PC-3 (cell line): ENCODE measurements around the gene POU2F1. TPM values are rescaled to one million over a fixed set of nuclear protein-coding genes. Genes with fewer than 3 reads are reported as not detected.

Experiments used
- ATAC-seq: fragments of 200-7000 bp; cut with Tn5 transposase; 2 replicates; pipeline ENCODE4 v1.9.1; 2020; ENCODE audit warnings: mild to moderate bottlenecking, moderate library complexity
- BruUV-seq: library from RNA; stranded (reverse); fragments of 400-500 nt; replicated peaks from 2 replicates; lab custom pipeline; 2021; lab: Mats Ljungman, UMichigan
- CTCF ChIA-PET: fragments of 300-600 bp; sonication (Branson Sonifier 250); formaldehyde crosslinking; loops from one replicate; lab custom pipeline; 2022; ENCODE audit warnings: antibody characterized with exemption; lab: Charles Lee
- POLR2A ChIA-PET: fragments of 300-600 bp; sonication (Branson Sonifier 250); formaldehyde crosslinking; loops from one replicate; lab custom pipeline; 2022; ENCODE audit warnings: antibody characterized with exemption; ENCODE audit not compliant: unreplicated experiment; lab: Charles Lee
- DNase-seq: peaks from one replicate; pipeline ENCODE4 v3.0.0-alpha.2; 2015
- H2AFZ ChIP-seq: fragments of 300-600 bp; sonication (generic); 2 replicates; pipeline ENCODE4 v1.6.0; 2016; ENCODE audit warnings: antibody characterized with exemption, low read length
- H3F3A ChIP-seq: fragments of 300-600 bp; sonication (generic); one replicate; pipeline ENCODE4 v1.6.0; 2017; ENCODE audit warnings: antibody characterized with exemption, low read length, control low read depth, mild to moderate bottlenecking; ENCODE audit not compliant: unreplicated experiment
- H3K27ac ChIP-seq: fragments of 300-600 bp; sonication (generic); 2 replicates; pipeline ENCODE4 v1.5.1; 2016; ENCODE audit warnings: mild to moderate bottlenecking, low read length
- H3K27me3 ChIP-seq: fragments of 300-600 bp; sonication (generic); 2 replicates; pipeline ENCODE4 v1.6.1; 2016; ENCODE audit warnings: low read length, mixed read lengths
- H3K36me3 ChIP-seq: fragments of 300-600 bp; sonication (generic); 2 replicates; pipeline ENCODE4 v1.6.1; 2016; ENCODE audit warnings: low read depth, mixed run types, low read length, mixed read lengths
- H3K4me1 ChIP-seq: fragments of 300-600 bp; sonication (generic); 2 replicates; pipeline ENCODE4 v1.5.1; 2016; ENCODE audit warnings: low read length; ENCODE audit not compliant: insufficient read depth
- H3K4me2 ChIP-seq: fragments of 300-600 bp; sonication (generic); 2 replicates; pipeline ENCODE4 v1.6.0; 2016; ENCODE audit warnings: low read length
- H3K4me3 ChIP-seq: fragments of 300-600 bp; sonication (generic); 2 replicates; pipeline ENCODE4 v1.5.1; 2016; ENCODE audit warnings: mild to moderate bottlenecking, low read length, mixed read lengths
- H3K79me2 ChIP-seq: fragments of 300-600 bp; sonication (generic); 2 replicates; pipeline ENCODE4 v1.6.1; 2017; ENCODE audit warnings: low read length, mixed read lengths
- H3K9ac ChIP-seq: fragments of 300-600 bp; sonication (generic); 2 replicates; pipeline ENCODE4 v1.6.0; 2016; ENCODE audit warnings: mild to moderate bottlenecking, low read length
- H3K9me2 ChIP-seq: fragments of 300-600 bp; sonication (generic); replicated peaks from 2 replicates; pipeline ENCODE4 v1.6.1; 2016; ENCODE audit warnings: mixed run types, low read length, mixed read lengths
- H3K9me3 ChIP-seq: fragments of 300-600 bp; sonication (generic); 2 replicates; pipeline ENCODE4 v1.6.1; 2016; ENCODE audit warnings: low read length, mixed read lengths
- H4K20me1 ChIP-seq: fragments of 300-600 bp; sonication (generic); 2 replicates; pipeline ENCODE4 v1.6.1; 2016; ENCODE audit warnings: low read length, mixed read lengths
- CTCF ChIP-seq: fragments of 300-600 bp; sonication (generic); conservative IDR thresholded peaks from 2 replicates; pipeline ENCODE4 v1.5.1; 2017; ENCODE audit warnings: antibody characterized with exemption, low read depth, mild to moderate bottlenecking, low read length
- EZH2 ChIP-seq: fragments of 300-600 bp; sonication (generic); IDR thresholded peaks from one replicate; pipeline ENCODE4 v1.6.1; 2017; ENCODE audit warnings: antibody characterized with exemption, mild to moderate bottlenecking, low read length; ENCODE audit not compliant: unreplicated experiment
- EZH2phosphoT487 ChIP-seq: fragments of 300-600 bp; sonication (generic); IDR thresholded peaks from 2 replicates; pipeline ENCODE4 v1.6.1; 2018; ENCODE audit warnings: mild to moderate bottlenecking, antibody characterized with exemption, low read length, borderline replicate concordance
- intact Hi-C: fragments of 100-400 bp; cut with micrococcal nuclease; formaldehyde crosslinking; loops from 2 replicates; pipeline ENCODE4 v1.9.0; 2023
- total RNA-seq: library from RNA; depleted of rRNA; stranded (reverse); fragments of >200 nt; gene quantifications from 2 replicates; pipeline ENCODE4 v1.2.3, GENCODE V29; 2014

The POU2F1 gene
- total RNA-seq, 1 experiment from 2014 or later = 8.7 TPM

- TF ChIP-seq EZH2 (no peak), CTCF (no peak), EZH2phosphoT487 (no peak)
- no peak overlapping the region for H3K27ac ChIP-seq
- H3K27me3 ChIP-seq = no peaks in the 10 kb centered on the region
- H4K20me1 ChIP-seq = no peaks in the 10 kb centered on the region
- POLR2A ChIA-PET = no interaction called here
- no peaks in the 10 kb centered on the region for H3K36me3 ChIP-seq
- H3K4me2 ChIP-seq = no peak overlapping the region
- H3K9me2 ChIP-seq = no peaks in the 10 kb centered on the region
- no peak overlapping the region for H2AFZ ChIP-seq
- CTCF ChIA-PET = no interaction called here
- peaks cover 71% of the 10 kb centered on the region for H3K79me2 ChIP-seq
- H3K4me3 ChIP-seq = no peak overlapping the region
- no peaks in the 10 kb centered on the region for H3K4me1 ChIP-seq
- no peaks in the 10 kb centered on the region for H3F3A ChIP-seq
- no peak overlapping the region for H3K9ac ChIP-seq
- ATAC-seq (peak; percentile 37; the same call in 1 of the 2 replicates), DNase-seq (peak; percentile 41)
- BruUV-seq = no TSS peak
- intact Hi-C loops = no loop called here
- no peaks in the 10 kb centered on the region for H3K9me3 ChIP-seq
Measured at GRCh38 chr1:167249702-167250101, 29.0 kb downstream of the POU2F1 start.

- no peak overlapping the region for H3K9ac ChIP-seq
- ATAC-seq (no peak), DNase-seq (no peak)
- H3K9me2 ChIP-seq = no peaks in the 10 kb centered on the region
- no TSS peak for BruUV-seq
- intact Hi-C loops = no loop called here
- no peak overlapping the region for H3K27ac ChIP-seq
- H3K27me3 ChIP-seq = no peaks in the 10 kb centered on the region
- CTCF ChIA-PET = interaction anchor here (0.5 kb wide), 1 partner anchor 30 kb away, joined by 6 read pairs; the partner anchor contains the start of gene POU2F1
- H3K4me1 ChIP-seq = no peaks in the 10 kb centered on the region
- H3K4me2 ChIP-seq = no peak overlapping the region
- POLR2A ChIA-PET = no interaction called here
- H2AFZ ChIP-seq = no peak overlapping the region
- peaks cover 77% of the 10 kb centered on the region for H3K79me2 ChIP-seq
- no peaks in the 10 kb centered on the region for H3F3A ChIP-seq
- H3K36me3 ChIP-seq = no peaks in the 10 kb centered on the region
- no peaks in the 10 kb centered on the region for H3K9me3 ChIP-seq
- H4K20me1 ChIP-seq = peaks cover 3% of the 10 kb centered on the region; the same call in 1 of the 2 replicates
- no peak overlapping the region for H3K4me3 ChIP-seq
- TF ChIP-seq CTCF (no peak), EZH2 (no peak), EZH2phosphoT487 (no peak)
Measured at GRCh38 chr1:167250482-167250881, 29.8 kb downstream of the POU2F1 start.

- POLR2A ChIA-PET = no interaction called here
- intact Hi-C loops = no loop called here
- no peak overlapping the region for H3K4me2 ChIP-seq
- no peak overlapping the region for H2AFZ ChIP-seq
- ATAC-seq (no peak), DNase-seq (no peak)
- no peaks in the 10 kb centered on the region for H3K27me3 ChIP-seq
- no peak overlapping the region for H3K4me3 ChIP-seq
- peaks cover 86% of the 10 kb centered on the region for H3K79me2 ChIP-seq
- no peaks in the 10 kb centered on the region for H3F3A ChIP-seq
- no peaks in the 10 kb centered on the region for H3K36me3 ChIP-seq
- no peak for TF ChIP-seq EZH2phosphoT487
- TF ChIP-seq CTCF = no peak
- TF ChIP-seq EZH2 = no peak
- no peaks in the 10 kb centered on the region for H3K4me1 ChIP-seq
- no peak overlapping the region for H3K27ac ChIP-seq
- BruUV-seq = no TSS peak
- CTCF ChIA-PET = no interaction called here
- no peaks in the 10 kb centered on the region for H3K9me3 ChIP-seq
- H3K9me2 ChIP-seq = no peaks in the 10 kb centered on the region
- no peak overlapping the region for H3K9ac ChIP-seq
- peaks cover 3% of the 10 kb centered on the region; the same call in 1 of the 2 replicates for H4K20me1 ChIP-seq
Measured at GRCh38 chr1:167251472-167251871, 30.8 kb downstream of the POU2F1 start.
